Neural crest cell (in vitro differentiated cells): ENCODE measurements around the gene PROSER1. TPM values are rescaled to one million over a fixed set of nuclear protein-coding genes. Genes with fewer than 3 reads are reported as not detected.

ENCODE experiments used
- DNase-seq: peaks from one replicate; pipeline ENCODE4 v3.0.0; 2021; ENCODE audit warnings: low read depth, mixed read lengths, low spot score
- H3K27ac Mint-ChIP-seq: one replicate; pipeline ENCODE4 v1.8.0; 2021; ENCODE audit warnings: mild to moderate bottlenecking, mixed read lengths; ENCODE audit not compliant: unreplicated experiment
- H3K27me3 Mint-ChIP-seq: 2 replicates; pipeline ENCODE4 v1.8.0; 2021; ENCODE audit warnings: low read depth, mild to moderate bottlenecking, mixed read lengths
- H3K36me3 Mint-ChIP-seq: 2 replicates; pipeline ENCODE4 v1.8.0; 2021; ENCODE audit warnings: low read depth, mild to moderate bottlenecking, mixed read lengths
- H3K4me1 Mint-ChIP-seq: 2 replicates; pipeline ENCODE4 v1.8.0; 2021; ENCODE audit warnings: mixed read lengths
- H3K4me3 Mint-ChIP-seq: one replicate; pipeline ENCODE4 v1.8.0; 2021; ENCODE audit warnings: mild to moderate bottlenecking, mixed read lengths
- H3K9me3 Mint-ChIP-seq: 2 replicates; pipeline ENCODE4 v1.8.0; 2021; ENCODE audit warnings: mixed read lengths
- total RNA-seq: library from RNA; stranded (reverse); gene quantifications from 2 replicates; pipeline ENCODE4 v1.2.1, GENCODE V29; 2021
- TF ChIP-seq, protein P1 (sequence below): fragments of 200-600 bp; sonication (generic); conservative IDR thresholded peaks from 2 replicates; pipeline ENCODE4 v1.5.0; 2021; ENCODE audit warnings: antibody characterized with exemption, mild to moderate bottlenecking

Gene PROSER1
- total RNA-seq, 1 donor from 2014 or later: 67.4 TPM

GRCh38 chr13:38967446-38967845 is 70.4 kb downstream of the PROSER1 start:
- H3K4me3 Mint-ChIP-seq: no peak overlapping the region
- no peak overlapping the region for H3K27ac Mint-ChIP-seq
- DNase-seq: no peak
- no peaks in the 10 kb centered on the region for H3K9me3 Mint-ChIP-seq
- TF ChIP-seq, protein P1, sequence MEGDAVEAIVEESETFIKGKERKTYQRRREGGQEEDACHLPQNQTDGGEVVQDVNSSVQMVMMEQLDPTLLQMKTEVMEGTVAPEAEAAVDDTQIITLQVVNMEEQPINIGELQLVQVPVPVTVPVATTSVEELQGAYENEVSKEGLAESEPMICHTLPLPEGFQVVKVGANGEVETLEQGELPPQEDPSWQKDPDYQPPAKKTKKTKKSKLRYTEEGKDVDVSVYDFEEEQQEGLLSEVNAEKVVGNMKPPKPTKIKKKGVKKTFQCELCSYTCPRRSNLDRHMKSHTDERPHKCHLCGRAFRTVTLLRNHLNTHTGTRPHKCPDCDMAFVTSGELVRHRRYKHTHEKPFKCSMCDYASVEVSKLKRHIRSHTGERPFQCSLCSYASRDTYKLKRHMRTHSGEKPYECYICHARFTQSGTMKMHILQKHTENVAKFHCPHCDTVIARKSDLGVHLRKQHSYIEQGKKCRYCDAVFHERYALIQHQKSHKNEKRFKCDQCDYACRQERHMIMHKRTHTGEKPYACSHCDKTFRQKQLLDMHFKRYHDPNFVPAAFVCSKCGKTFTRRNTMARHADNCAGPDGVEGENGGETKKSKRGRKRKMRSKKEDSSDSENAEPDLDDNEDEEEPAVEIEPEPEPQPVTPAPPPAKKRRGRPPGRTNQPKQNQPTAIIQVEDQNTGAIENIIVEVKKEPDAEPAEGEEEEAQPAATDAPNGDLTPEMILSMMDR: no peak
- H3K36me3 Mint-ChIP-seq: no peaks in the 10 kb centered on the region
- H3K27me3 Mint-ChIP-seq: no peaks in the 10 kb centered on the region
- no peaks in the 10 kb centered on the region for H3K4me1 Mint-ChIP-seq

DNA sequence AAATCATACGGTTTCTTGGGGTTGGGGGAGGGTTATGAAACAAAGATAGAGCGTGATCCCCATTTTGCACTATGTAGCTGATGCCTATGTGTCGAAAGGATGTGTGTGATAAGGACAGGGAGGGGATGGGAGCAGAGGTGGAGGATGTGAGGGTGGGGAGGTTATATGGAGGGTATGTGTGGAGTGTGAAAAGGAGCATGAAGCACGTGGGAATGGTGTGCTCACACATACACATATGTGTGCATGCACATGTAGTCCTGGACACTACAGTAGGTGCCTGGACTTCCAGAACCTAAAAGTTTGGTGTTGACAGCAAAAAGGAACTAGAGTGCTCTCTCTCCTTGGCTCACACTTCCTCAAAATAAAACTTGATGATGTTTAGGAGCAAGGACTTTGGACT is 72.6 kb downstream of the PROSER1 start:
- H3K4me1 Mint-ChIP-seq: no peaks in the 10 kb centered on the region
- H3K27ac Mint-ChIP-seq: peak overlapping the region; percentile 46
- TF ChIP-seq, protein P1: no peak
- no peak overlapping the region for H3K4me3 Mint-ChIP-seq
- H3K36me3 Mint-ChIP-seq: peaks cover 5% of the 10 kb centered on the region
- no peak for DNase-seq
- no peaks in the 10 kb centered on the region for H3K9me3 Mint-ChIP-seq
- no peaks in the 10 kb centered on the region for H3K27me3 Mint-ChIP-seq

DNA sequence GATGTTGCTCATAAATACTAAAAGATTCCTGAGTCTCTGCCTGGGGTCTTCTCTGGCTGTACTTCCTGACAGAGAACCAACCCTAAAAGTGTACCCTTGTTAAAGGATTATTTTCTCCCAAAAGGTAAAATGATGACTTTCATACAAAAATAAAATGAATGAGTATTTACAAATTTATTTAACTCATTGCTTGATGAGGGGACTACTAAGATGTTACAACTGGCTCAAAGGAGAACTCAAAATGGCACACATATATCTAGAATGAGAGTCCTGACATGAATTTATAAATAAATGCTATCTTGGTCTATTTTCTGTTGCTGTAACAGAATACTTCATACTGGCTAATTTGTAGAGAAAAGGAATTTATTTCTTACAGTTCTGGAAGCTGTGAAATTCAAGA is 77.7 kb downstream of the PROSER1 start:
- H3K27ac Mint-ChIP-seq: no peak overlapping the region
- peaks cover 5% of the 10 kb centered on the region for H3K36me3 Mint-ChIP-seq
- no peaks in the 10 kb centered on the region for H3K4me1 Mint-ChIP-seq
- no peak for DNase-seq
- no peaks in the 10 kb centered on the region for H3K9me3 Mint-ChIP-seq
- TF ChIP-seq, protein P1: no peak
- H3K27me3 Mint-ChIP-seq: no peaks in the 10 kb centered on the region
- H3K4me3 Mint-ChIP-seq: no peak overlapping the region

Other genes with a start within 250 kb of the PROSER1 start
- gene STOML3, start 47.3 kb downstream of the PROSER1 start, total RNA-seq: not detected in 2 replicates
- 23.9 and 24.4 TPM in 2 replicates for gene NHLRC3, start 367 bp upstream of the PROSER1 start, total RNA-seq